Thoracic aorta (tissue), 2 donors: ENCODE data around the gene PVALEF. TPM values are rescaled to one million over a fixed set of nuclear protein-coding genes. Genes with fewer than 3 reads are reported as not detected.

Source experiments
- ATAC-seq: fragments of 150-250 bp; one replicate; pipeline ENCODE4 v1.8.0; 2017; ENCODE audit warnings: low read depth; ENCODE audit not compliant: insufficient number of reproducible peaks, low FRiP score
- DNase-seq: peaks from one replicate; pipeline ENCODE4 v3.0.0-alpha.2; 2020; ENCODE audit warnings: low spot score
- H3K27ac ChIP-seq, 2 donors: fragments of 200-600 bp; sonication (generic); 1 replicate in 1 of 2; 2 replicates in 1 of 2; pipeline ENCODE4 v1.5.1; 2016; ENCODE audit warnings: mild to moderate bottlenecking in 2 of 2, moderate library complexity in 2 of 2
- H3K27me3 ChIP-seq: fragments of 200-600 bp; sonication (generic); replicated peaks from 2 replicates; pipeline ENCODE4 v1.6.0; 2016; ENCODE audit warnings: mild to moderate bottlenecking; ENCODE audit not compliant: insufficient read depth
- H3K36me3 ChIP-seq: fragments of 200-600 bp; sonication (generic); one replicate; pipeline ENCODE4 v1.5.1; 2016
- H3K4me1 ChIP-seq, 2 donors: fragments of 200-600 bp; sonication (generic); 1 replicate in 1 of 2; 2 replicates in 1 of 2; pipeline versions ENCODE4 v1.5.1 to v1.6.0; 2016; ENCODE audit warnings: low read depth in 2 of 2, mild to moderate bottlenecking in 1 of 2; ENCODE audit not compliant: control insufficient read depth in 1 of 2
- H3K4me3 ChIP-seq: fragments of 200-600 bp; sonication (generic); 2 replicates; pipeline ENCODE4 v1.5.1; 2016; ENCODE audit warnings: mild to moderate bottlenecking
- H3K9me3 ChIP-seq: fragments of 200-600 bp; sonication (generic); 2 replicates; pipeline ENCODE4 v1.5.1; 2016
- total RNA-seq, 2 donors: library from RNA; depleted of rRNA; stranded (reverse); fragments of >200 nt; gene quantifications; one replicate each; pipeline versions ENCODE4 v1.1.0 to v1.2.3, GENCODE V29; 2016
- TF ChIP-seq, protein P1 (sequence below): fragments of 200-600 bp; sonication (generic); IDR thresholded peaks from one replicate; pipeline ENCODE4 v1.5.1; 2019; ENCODE audit warnings: antibody characterized with exemption

PVALEF gene
- total RNA-seq, 2 donors from 2014 or later = not detected

- no peak overlapping the region for H3K27ac ChIP-seq
- no peaks in the 10 kb centered on the region for H3K27me3 ChIP-seq
- DNase-seq (no peak), ATAC-seq (no peak)
- no peaks in the 10 kb centered on the region for H3K36me3 ChIP-seq
- no peaks in the 10 kb centered on the region for H3K9me3 ChIP-seq
- peak overlapping the region; percentile 65 for H3K4me3 ChIP-seq
- H3K4me1 ChIP-seq = no peaks in the 10 kb centered on the region
- TF ChIP-seq, protein P1, sequence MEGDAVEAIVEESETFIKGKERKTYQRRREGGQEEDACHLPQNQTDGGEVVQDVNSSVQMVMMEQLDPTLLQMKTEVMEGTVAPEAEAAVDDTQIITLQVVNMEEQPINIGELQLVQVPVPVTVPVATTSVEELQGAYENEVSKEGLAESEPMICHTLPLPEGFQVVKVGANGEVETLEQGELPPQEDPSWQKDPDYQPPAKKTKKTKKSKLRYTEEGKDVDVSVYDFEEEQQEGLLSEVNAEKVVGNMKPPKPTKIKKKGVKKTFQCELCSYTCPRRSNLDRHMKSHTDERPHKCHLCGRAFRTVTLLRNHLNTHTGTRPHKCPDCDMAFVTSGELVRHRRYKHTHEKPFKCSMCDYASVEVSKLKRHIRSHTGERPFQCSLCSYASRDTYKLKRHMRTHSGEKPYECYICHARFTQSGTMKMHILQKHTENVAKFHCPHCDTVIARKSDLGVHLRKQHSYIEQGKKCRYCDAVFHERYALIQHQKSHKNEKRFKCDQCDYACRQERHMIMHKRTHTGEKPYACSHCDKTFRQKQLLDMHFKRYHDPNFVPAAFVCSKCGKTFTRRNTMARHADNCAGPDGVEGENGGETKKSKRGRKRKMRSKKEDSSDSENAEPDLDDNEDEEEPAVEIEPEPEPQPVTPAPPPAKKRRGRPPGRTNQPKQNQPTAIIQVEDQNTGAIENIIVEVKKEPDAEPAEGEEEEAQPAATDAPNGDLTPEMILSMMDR = no peak
Observed at GRCh38 chr17:81118308-81119221, 46.7 kb upstream of the PVALEF start.

DNA sequence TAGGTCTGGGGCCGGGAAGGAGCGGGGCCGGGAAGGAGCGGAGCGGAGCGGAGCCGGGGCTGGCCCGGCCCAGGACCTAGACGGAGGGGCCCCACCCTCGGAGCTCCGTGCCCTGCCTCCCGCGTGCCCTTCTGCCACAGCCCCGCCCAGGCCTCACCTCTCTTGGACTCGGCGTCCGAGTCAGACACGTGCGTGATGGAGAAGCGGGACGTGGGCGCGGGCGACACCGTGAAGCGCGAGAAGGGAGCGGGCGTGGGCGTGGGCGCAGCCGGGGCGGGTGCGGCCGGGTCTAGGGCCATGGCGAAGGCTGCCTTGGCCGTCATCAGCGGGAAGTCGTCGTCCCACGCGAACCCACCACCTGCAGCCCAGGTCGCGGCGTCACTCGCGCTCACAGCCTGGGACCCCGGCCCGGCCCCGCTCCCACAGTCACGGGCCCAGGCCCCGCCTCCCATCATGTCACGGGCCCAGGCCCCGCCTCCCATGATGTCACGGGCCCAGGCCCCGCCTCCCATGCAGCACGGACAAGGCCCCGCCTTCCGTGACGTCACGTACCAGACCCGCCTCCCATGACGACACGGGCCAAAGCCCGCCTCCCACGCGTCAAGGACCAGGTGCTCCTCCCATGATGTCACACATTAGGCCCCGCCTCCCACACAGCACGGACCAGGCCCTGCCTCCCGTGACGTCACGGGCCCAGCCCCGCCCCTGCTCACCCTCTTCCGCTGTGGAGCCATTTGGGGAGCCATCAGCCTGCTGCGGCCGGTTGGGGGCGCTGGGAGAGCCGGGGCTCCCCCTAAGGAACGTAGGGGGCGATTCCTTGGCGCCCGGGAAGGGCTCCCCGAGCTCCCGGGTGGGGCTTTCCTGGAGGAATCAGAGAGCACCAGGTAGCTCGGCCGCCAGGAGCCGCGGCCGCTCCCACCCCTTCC lies 45.8 kb upstream of the PVALEF start:
- ATAC-seq (no peak), DNase-seq (peak; percentile 35)
- H3K27ac ChIP-seq = no peak overlapping the region
- TF ChIP-seq, protein P1 = no peak
- H3K36me3 ChIP-seq = no peaks in the 10 kb centered on the region
- H3K27me3 ChIP-seq = no peaks in the 10 kb centered on the region
- H3K4me1 ChIP-seq = no peaks in the 10 kb centered on the region
- peak overlapping the region; percentile 65 for H3K4me3 ChIP-seq
- H3K9me3 ChIP-seq = no peaks in the 10 kb centered on the region

- Histone ChIP-seq H3K9me3 (no peaks in the 10 kb centered on the region), H3K27ac (no peak overlapping the region), H3K36me3 (no peaks in the 10 kb centered on the region), H3K27me3 (no peaks in the 10 kb centered on the region), H3K4me1 (no peaks in the 10 kb centered on the region), H3K4me3 (no peak overlapping the region)
- ATAC-seq (no peak), DNase-seq (no peak)
- TF ChIP-seq, protein P1 = no peak
Observed at GRCh38 chr17:81120149-81120484, 45.2 kb upstream of the PVALEF start.

DNA sequence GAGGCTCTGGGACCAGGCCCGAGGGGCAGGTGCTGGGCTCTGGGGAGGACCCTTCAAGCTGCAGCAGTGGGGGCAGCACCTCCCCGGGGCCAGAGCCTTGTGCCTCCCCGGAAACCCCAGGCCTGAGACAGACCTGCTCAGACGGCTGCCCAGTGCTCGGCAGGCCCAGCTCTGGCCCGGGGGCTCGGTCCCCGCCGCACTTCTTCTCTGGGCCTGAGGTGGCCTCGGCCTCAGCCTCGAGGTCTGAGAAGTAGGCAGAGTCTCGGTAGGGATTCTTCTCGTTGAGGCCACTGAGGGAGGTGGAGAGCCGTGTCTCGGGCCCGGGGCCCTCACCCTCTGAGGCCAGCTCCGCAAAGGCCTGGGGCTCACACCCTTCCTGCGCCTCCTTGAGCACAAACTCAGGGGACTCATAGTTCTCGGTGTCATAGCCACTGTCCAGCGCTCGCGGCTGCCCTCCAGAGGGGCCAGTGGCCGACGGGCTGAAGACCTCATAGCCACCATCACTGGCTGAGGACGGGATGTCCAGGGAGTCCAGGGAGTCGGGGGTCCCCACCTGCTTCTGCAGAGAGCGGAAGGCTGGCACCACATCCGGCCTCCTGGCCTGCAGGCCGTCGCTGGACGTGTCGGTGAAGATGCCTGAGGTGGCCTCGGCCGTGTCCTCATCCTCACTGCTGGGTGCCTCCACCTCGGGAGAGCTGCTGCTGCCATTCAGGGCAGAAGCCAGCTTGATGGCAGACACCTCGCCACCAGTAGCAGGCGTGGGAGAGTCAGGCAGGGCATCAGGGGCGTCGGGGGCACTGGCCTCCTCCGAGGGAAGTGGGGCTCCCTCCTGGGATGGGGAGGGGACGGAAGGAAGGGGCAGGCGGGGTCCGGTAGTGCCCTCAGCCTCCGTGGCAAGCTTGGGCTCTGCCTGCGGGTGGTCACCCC lies 44.3 kb upstream of the PVALEF start:
- no peak for ATAC-seq
- H3K36me3 ChIP-seq = no peaks in the 10 kb centered on the region
- DNase-seq = no peak
- no peaks in the 10 kb centered on the region for H3K9me3 ChIP-seq
- no peak overlapping the region for H3K27ac ChIP-seq
- H3K27me3 ChIP-seq = no peaks in the 10 kb centered on the region
- H3K4me1 ChIP-seq = no peaks in the 10 kb centered on the region
- H3K4me3 ChIP-seq = no peak overlapping the region
- TF ChIP-seq, protein P1 = no peak
